ENCODE results near the gene NME4. TPM values are rescaled to one million over a fixed set of nuclear protein-coding genes. Genes with fewer than 3 reads are reported as not detected.

The NME4 gene
- total and polyA plus RNA-seq, 10 of the 15 experiments (the other 5 are each of a cell fraction or from before 2014, with no cell fraction given) = 11.0 to 235 (median 97.7) TPM

GRCh38 chr16:370443-370842 lies 26.6 kb upstream of the NME4 start, which contains the start of gene MRPL28 (continued):
- TF ChIP-seq NFYB (IDR thresholded peaks at IDR 0.05; ENCODE audit: insufficient read depth, low read depth, low read length) (peak; percentile 96), MAX (IDR thresholded peaks at IDR 0.05; ENCODE audit: low read depth, low read length) (no peak), PRDM15 (CRISPR knock-in tag; IDR thresholded peaks at IDR 0.05) (no peak), ATF3 (IDR thresholded peaks at IDR 0.05; ENCODE audit: borderline replicate concordance, extremely low read depth, low read depth, low read length) (no peak), RAD21 (IDR thresholded peaks at IDR 0.05; ENCODE audit: insufficient read depth, low read depth, low read length) (no peak), ESRRA (IDR thresholded peaks at IDR 0.05; ENCODE audit: low read length) (no peak), E2F8 (IDR thresholded peaks at IDR 0.05; ENCODE audit: low read depth, partially characterized antibody) (peak; percentile 65), IRF3 (IDR thresholded peaks at IDR 0.05) (peak; percentile 94), HDAC6 (IDR thresholded peaks at IDR 0.05; ENCODE audit: unreplicated experiment) (no peak), NBN (IDR thresholded peaks at IDR 0.05) (no peak), CBX5 (IDR thresholded peaks at IDR 0.05; ENCODE audit: low read depth) (no peak), SREBF1 (IDR thresholded peaks at IDR 0.05; ENCODE audit: low read length) (no peak), NFXL1 (IDR thresholded peaks at IDR 0.05; ENCODE audit: borderline replicate concordance) (no peak), SPI1 (IDR thresholded peaks at IDR 0.05; ENCODE audit: borderline replicate concordance, insufficient read depth, low read depth, low read length) (no peak), RUNX3 (IDR thresholded peaks at IDR 0.05; ENCODE audit: low read length) (peak; percentile 12; the same call in 1 of the 2 replicates), STAT3 (IDR thresholded peaks at IDR 0.05; ENCODE audit: low read depth, low read length) (no peak), CEBPZ (IDR thresholded peaks at IDR 0.05; ENCODE audit: low read depth, low read length) (peak; percentile 55; the same call in 1 of the 2 replicates), SMC3 (IDR thresholded peaks at IDR 0.05; ENCODE audit: borderline replicate concordance, low read length) (no peak)
